Activated naive CD4-positive, alpha-beta T cell treated with Interleukin-2 at 50 U/mL for 16 hours (primary cell): Measurements from ENCODE around the gene NCAPH2.
A peak's percentile ranks its signal among the peaks of the same experiment; 100 is the strongest.

Source experiments
- DNase-seq: peaks from one replicate; pipeline ENCODE4 v3.0.0-alpha.2; 2020

NCAPH2 gene

GRCh38 chr22:50550395-50550794 is 42.4 kb downstream of the NCAPH2 start:
- no peak for DNase-seq

- DNase-seq = no peak
These were observed 43.2 kb downstream of the NCAPH2 start for GRCh38 chr22:50551160-50551752.

- no peak for DNase-seq
These were observed 45.3 kb downstream of the NCAPH2 start for GRCh38 chr22:50553310-50553709.

GRCh38 chr22:50556703-50557102 is 48.7 kb downstream of the NCAPH2 start:
- no peak for DNase-seq

- DNase-seq = no peak
These were observed 52.0 kb downstream of the NCAPH2 start for GRCh38 chr22:50560034-50560433.

GRCh38 chr22:50561401-50562358 is 53.7 kb downstream of the NCAPH2 start:
- DNase-seq = no peak

- DNase-seq = peak; percentile 97
These were observed 54.7 kb downstream of the NCAPH2 start, which contains the start of gene SYCE3 for GRCh38 chr22:50562523-50563412. SYCE3 (minus strand) TSS chr22:50562919; CDS start chr22:50556405, 6,514 bp downstream.

GRCh38 chr22:50563413-50564160 is 55.6 kb downstream of the NCAPH2 start:
- DNase-seq = no peak

GRCh38 chr22:50564289-50564688 is 56.3 kb downstream of the NCAPH2 start:
- no peak for DNase-seq

GRCh38 chr22:50567721-50568252 is 59.8 kb downstream of the NCAPH2 start:
- DNase-seq = no peak

- no peak for DNase-seq
These were observed 60.6 kb downstream of the NCAPH2 start for GRCh38 chr22:50568626-50569025.

- DNase-seq = no peak
These were observed 61.0 kb downstream of the NCAPH2 start for GRCh38 chr22:50569041-50569459.

- DNase-seq = no peak
These were observed 62.0 kb downstream of the NCAPH2 start for GRCh38 chr22:50569896-50570535.

- DNase-seq = no peak
These were observed 62.8 kb downstream of the NCAPH2 start for GRCh38 chr22:50570861-50571260.

GRCh38 chr22:50571264-50572175 is 63.5 kb downstream of the NCAPH2 start:
- DNase-seq = no peak

- no peak for DNase-seq
These were observed 64.9 kb downstream of the NCAPH2 start for GRCh38 chr22:50572965-50573364.

GRCh38 chr22:50573491-50574382 is 65.7 kb downstream of the NCAPH2 start:
- no peak for DNase-seq

- no peak for DNase-seq
These were observed 66.3 kb downstream of the NCAPH2 start for GRCh38 chr22:50574383-50574755.
